DND-41 (cell line): ENCODE results near the gene HMGCR.

Experiments used
- ATAC-seq: fragments of 200-7000 bp; cut with Tn5 transposase; 3 replicates; pipeline ENCODE4 v1.9.1; 2021; ENCODE audit warnings: low read depth; ENCODE audit not compliant: insufficient read depth
- DNase-seq: peaks from one replicate; pipeline ENCODE4 v3.0.0-alpha.2; 2020
- H2AFZ ChIP-seq: 2 replicates; pipeline ENCODE4 v1.6.0; 2012; ENCODE audit warnings: low read depth, low read length
- H3K27ac ChIP-seq: 2 replicates; pipeline ENCODE4 v1.5.1; 2012; ENCODE audit warnings: low read length, inconsistent platforms
- H3K27me3 ChIP-seq: fragments of 200-600 bp; sonication (generic); 2 replicates; pipeline ENCODE4 v1.6.0; 2012; ENCODE audit warnings: low read length, mild to moderate bottlenecking, inconsistent platforms; ENCODE audit not compliant: insufficient read depth, poor library complexity
- H3K36me3 ChIP-seq: 2 replicates; pipeline ENCODE4 v1.5.1; 2012; ENCODE audit warnings: low read length, inconsistent platforms; ENCODE audit not compliant: insufficient read depth
- H3K4me1 ChIP-seq: 2 replicates; pipeline ENCODE4 v1.5.1; 2012; ENCODE audit warnings: mild to moderate bottlenecking, low read length; ENCODE audit not compliant: insufficient read depth
- H3K4me2 ChIP-seq: 2 replicates; pipeline ENCODE4 v1.6.0; 2012; ENCODE audit warnings: mild to moderate bottlenecking, moderate library complexity, low read length, inconsistent platforms; ENCODE audit not compliant: insufficient read depth
- H3K4me3 ChIP-seq, 2 experiments: fragments of 200-600 bp in 1 of 2; shearing (Covaris generic) in 1 of 2; 2 replicates each; pipeline ENCODE4 v1.5.1; 2012 to 2016; ENCODE audit warnings: inconsistent platforms in 2 of 2, low read length in 2 of 2, mild to moderate bottlenecking in 2 of 2, low read depth in 1 of 2, moderate library complexity in 1 of 2
- H3K79me2 ChIP-seq: 2 replicates; pipeline ENCODE4 v1.6.0; 2012; ENCODE audit warnings: low read length, inconsistent platforms; ENCODE audit not compliant: insufficient read depth
- H3K9ac ChIP-seq: 2 replicates; pipeline ENCODE4 v1.6.0; 2012; ENCODE audit warnings: low read depth, mild to moderate bottlenecking, inconsistent platforms, low read length, moderate library complexity
- H3K9me3 ChIP-seq: 2 replicates; pipeline ENCODE4 v1.5.1; 2012; ENCODE audit warnings: low read length, moderate library complexity, mild to moderate bottlenecking, inconsistent platforms; ENCODE audit not compliant: insufficient read depth, severe bottlenecking
- H4K20me1 ChIP-seq: 2 replicates; pipeline ENCODE4 v1.6.0; 2012; ENCODE audit warnings: low read length; ENCODE audit not compliant: insufficient read depth
- EZH2 ChIP-seq: IDR thresholded peaks from 3 replicates; pipeline ENCODE4 v1.6.1; 2012; ENCODE audit warnings: borderline replicate concordance, low read depth, mild to moderate bottlenecking, moderate library complexity, low read length, inconsistent platforms; ENCODE audit not compliant: severe bottlenecking
- TF ChIP-seq, protein P1 (sequence below): IDR thresholded peaks from 2 replicates; pipeline ENCODE4 v1.5.1; 2012; ENCODE audit warnings: borderline replicate concordance, low read length, moderate library complexity, mild to moderate bottlenecking; ENCODE audit not compliant: poor library complexity, severe bottlenecking; ENCODE audit errors: extremely low read depth

Gene HMGCR

DNA sequence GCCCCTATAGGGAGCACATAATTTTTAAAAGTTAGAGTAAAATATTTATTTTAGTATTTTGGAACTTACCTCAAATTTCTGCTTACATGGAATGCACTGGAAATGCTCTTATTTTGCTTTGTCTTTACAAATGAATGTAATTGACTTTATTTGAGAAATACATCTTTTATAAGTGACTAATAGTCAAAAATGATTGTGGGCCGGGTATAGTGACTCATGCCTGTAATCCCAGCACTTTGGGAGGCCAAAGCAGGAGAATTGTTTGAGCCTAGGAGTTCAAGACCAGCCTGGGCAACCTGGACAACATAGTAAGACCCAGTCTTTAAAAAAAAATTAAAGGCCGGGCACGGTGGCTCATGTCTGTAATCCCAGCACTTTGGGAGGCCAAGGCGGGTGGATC lies 5.8 kb downstream of the HMGCR start:
- Histone ChIP-seq H2AFZ (no peak overlapping the region), H3K9me3 (no peaks in the 10 kb centered on the region), H3K4me2 (0 out of 2 replicates have a peak overlapping the region, but pooled peaks have one; percentile 40), H3K36me3 (peaks cover 79% of the 10 kb centered on the region), H3K4me3 (no peak overlapping the region), H3K27me3 (no peaks in the 10 kb centered on the region), H4K20me1 (peaks cover 57% of the 10 kb centered on the region), H3K4me1 (peaks cover 34% of the 10 kb centered on the region), H3K27ac (no peak overlapping the region), H3K9ac (no peak overlapping the region), H3K79me2 (peaks cover 93% of the 10 kb centered on the region)
- TF ChIP-seq, protein P1, sequence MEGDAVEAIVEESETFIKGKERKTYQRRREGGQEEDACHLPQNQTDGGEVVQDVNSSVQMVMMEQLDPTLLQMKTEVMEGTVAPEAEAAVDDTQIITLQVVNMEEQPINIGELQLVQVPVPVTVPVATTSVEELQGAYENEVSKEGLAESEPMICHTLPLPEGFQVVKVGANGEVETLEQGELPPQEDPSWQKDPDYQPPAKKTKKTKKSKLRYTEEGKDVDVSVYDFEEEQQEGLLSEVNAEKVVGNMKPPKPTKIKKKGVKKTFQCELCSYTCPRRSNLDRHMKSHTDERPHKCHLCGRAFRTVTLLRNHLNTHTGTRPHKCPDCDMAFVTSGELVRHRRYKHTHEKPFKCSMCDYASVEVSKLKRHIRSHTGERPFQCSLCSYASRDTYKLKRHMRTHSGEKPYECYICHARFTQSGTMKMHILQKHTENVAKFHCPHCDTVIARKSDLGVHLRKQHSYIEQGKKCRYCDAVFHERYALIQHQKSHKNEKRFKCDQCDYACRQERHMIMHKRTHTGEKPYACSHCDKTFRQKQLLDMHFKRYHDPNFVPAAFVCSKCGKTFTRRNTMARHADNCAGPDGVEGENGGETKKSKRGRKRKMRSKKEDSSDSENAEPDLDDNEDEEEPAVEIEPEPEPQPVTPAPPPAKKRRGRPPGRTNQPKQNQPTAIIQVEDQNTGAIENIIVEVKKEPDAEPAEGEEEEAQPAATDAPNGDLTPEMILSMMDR, result no peak
- DNase-seq, result no peak
- ATAC-seq, result no peak

DNA sequence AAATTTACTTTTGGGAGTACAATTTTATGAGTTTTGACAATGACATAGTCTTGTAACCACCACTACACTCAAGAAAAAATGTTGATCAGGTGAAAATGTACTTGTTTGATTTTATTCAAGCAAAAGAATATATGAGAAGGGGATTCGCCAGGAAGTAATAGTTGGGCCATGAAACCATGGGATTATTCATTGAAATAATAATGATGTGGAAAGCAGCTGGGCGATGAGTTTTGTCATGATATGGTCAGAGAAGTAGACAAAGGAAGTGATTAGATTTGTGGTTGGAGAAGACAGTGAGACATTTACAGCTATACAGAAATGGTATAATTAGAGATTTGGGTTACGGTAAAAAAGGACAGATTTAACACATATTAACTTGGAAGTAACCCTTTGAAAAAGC lies 11.2 kb downstream of the HMGCR start:
- Histone ChIP-seq H3K27me3 (no peaks in the 10 kb centered on the region), H3K4me1 (no peaks in the 10 kb centered on the region), H3K4me3 (no peak overlapping the region), H3K4me2 (no peak overlapping the region), H3K79me2 (peaks cover 73% of the 10 kb centered on the region), H4K20me1 (peaks cover 22% of the 10 kb centered on the region), H3K9ac (no peak overlapping the region), H3K36me3 (peaks cover 98% of the 10 kb centered on the region), H2AFZ (no peak overlapping the region), H3K27ac (no peak overlapping the region), H3K9me3 (no peaks in the 10 kb centered on the region)
- TF ChIP-seq, protein P1, result no peak
- no peak for TF ChIP-seq EZH2
- no peak for ATAC-seq
- no peak for DNase-seq

DNA sequence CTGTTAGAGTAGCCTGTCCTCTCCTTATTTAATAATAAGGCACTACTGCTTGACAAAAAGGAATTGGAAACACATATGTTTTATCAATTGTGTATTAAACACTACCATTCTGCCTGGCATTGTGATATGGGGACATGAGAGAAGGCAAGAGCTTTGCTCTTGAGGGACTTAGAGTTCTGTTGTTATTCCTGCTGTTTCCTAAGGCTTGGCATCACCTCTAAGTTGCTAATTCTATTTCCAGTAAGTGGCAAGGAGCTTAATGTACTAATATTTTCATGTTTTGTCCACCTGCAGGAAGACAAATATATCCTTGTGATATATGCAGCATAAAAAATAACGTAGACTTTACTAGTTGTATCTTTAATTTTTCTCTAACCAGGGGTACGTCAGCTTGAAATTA lies 12.6 kb downstream of the HMGCR start:
- H3K27ac ChIP-seq, result no peak overlapping the region
- H2AFZ ChIP-seq, result no peak overlapping the region
- no peaks in the 10 kb centered on the region for H3K27me3 ChIP-seq
- H3K9ac ChIP-seq, result no peak overlapping the region
- no peak overlapping the region for H3K4me3 ChIP-seq
- no peaks in the 10 kb centered on the region for H3K9me3 ChIP-seq
- H3K4me2 ChIP-seq, result no peak overlapping the region
- peaks cover 16% of the 10 kb centered on the region for H4K20me1 ChIP-seq
- no peaks in the 10 kb centered on the region for H3K4me1 ChIP-seq
- H3K79me2 ChIP-seq, result peaks cover 61% of the 10 kb centered on the region
- DNase-seq (no peak), ATAC-seq (no peak)
- peaks cover 98% of the 10 kb centered on the region for H3K36me3 ChIP-seq
- TF ChIP-seq EZH2, result no peak
- TF ChIP-seq, protein P1, result no peak
